WTC11 (cell line): ENCODE data around the gene CARHSP1. TPM values are rescaled to one million over a fixed set of nuclear protein-coding genes. Genes with fewer than 3 reads are reported as not detected.

Experiments used
- ATAC-seq: fragments of 200-7000 bp; cut with Tn5 transposase; 2 replicates; pipeline ENCODE4 v1.10.0; 2021; ENCODE audit warnings: mild to moderate bottlenecking, moderate library complexity
- CTCF ChIA-PET: fragments of 300-600 bp; sonication (Branson Sonifier 250); formaldehyde crosslinking; loops from one replicate; lab custom pipeline; 2021; ENCODE audit warnings: antibody characterized with exemption; lab: Charles Lee
- POLR2A ChIA-PET: fragments of 350-600 bp; sonication (Branson Sonifier 250); formaldehyde crosslinking; loops from one replicate; lab custom pipeline; 2021; ENCODE audit warnings: antibody characterized with exemption; lab: Charles Lee
- DNase-seq: peaks from one replicate; pipeline ENCODE4 v3.0.0; 2021; ENCODE audit warnings: low spot score
- H3K27ac Mint-ChIP-seq: 2 replicates; pipeline ENCODE4 v1.8.0; 2021; ENCODE audit warnings: mixed read lengths
- H3K27me3 Mint-ChIP-seq: 2 replicates; pipeline ENCODE4 v1.8.0; 2021; ENCODE audit warnings: low read depth, mild to moderate bottlenecking, moderate library complexity, mixed read lengths
- H3K36me3 Mint-ChIP-seq: 2 replicates; pipeline ENCODE4 v1.8.0; 2021; ENCODE audit warnings: mixed read lengths
- H3K4me1 Mint-ChIP-seq: 2 replicates; pipeline ENCODE4 v1.8.0; 2022; ENCODE audit warnings: mixed read lengths
- H3K4me3 Mint-ChIP-seq: 2 replicates; pipeline ENCODE4 v1.8.0; 2021; ENCODE audit warnings: mild to moderate bottlenecking, moderate library complexity, mixed read lengths
- H3K9me3 Mint-ChIP-seq: 2 replicates; pipeline ENCODE4 v1.8.0; 2021; ENCODE audit warnings: mixed read lengths
- AFF4 ChIP-seq: sonication (generic); formaldehyde crosslinking; IDR thresholded peaks from 2 replicates; pipeline ENCODE4 v1.8.1; 2023; ENCODE audit warnings: mild to moderate bottlenecking, missing genetic modification reagents, borderline replicate concordance
- AR ChIP-seq: fragments of 250-450 bp; sonication (Bioruptor Pico); IDR thresholded peaks from 2 replicates; pipeline ENCODE4 v1.9.0; 2021; ENCODE audit warnings: mild to moderate bottlenecking
- ATF3 ChIP-seq: sonication (generic); formaldehyde crosslinking; conservative IDR thresholded peaks from 2 replicates; pipeline ENCODE4 v1.8.1; 2022; ENCODE audit warnings: mild to moderate bottlenecking, missing genetic modification reagents
- ATF6 ChIP-seq: sonication (generic); formaldehyde crosslinking; IDR thresholded peaks from 2 replicates; pipeline ENCODE4 v1.8.1; 2023; ENCODE audit warnings: mild to moderate bottlenecking, missing genetic modification reagents
- CREM ChIP-seq: sonication (generic); formaldehyde crosslinking; IDR thresholded peaks from 2 replicates; pipeline ENCODE4 v1.8.1; 2022; ENCODE audit warnings: mild to moderate bottlenecking, missing genetic modification reagents, moderate library complexity
- E2F1 ChIP-seq: sonication (generic); formaldehyde crosslinking; IDR thresholded peaks from 2 replicates; pipeline ENCODE4 v1.8.0; 2022; ENCODE audit warnings: mild to moderate bottlenecking, missing genetic modification reagents
- IRF1 ChIP-seq: sonication (generic); formaldehyde crosslinking; IDR thresholded peaks from 2 replicates; pipeline ENCODE4 v1.8.0; 2023; ENCODE audit warnings: missing genetic modification reagents
- JUN ChIP-seq: sonication (generic); formaldehyde crosslinking; IDR thresholded peaks from 2 replicates; pipeline ENCODE4 v1.8.0; 2023; ENCODE audit warnings: mild to moderate bottlenecking, missing genetic modification reagents
- NFATC4 ChIP-seq: fragments of 250-450 bp; sonication (Bioruptor Pico); IDR thresholded peaks from 2 replicates; pipeline ENCODE4 v1.9.0; 2021; ENCODE audit warnings: mild to moderate bottlenecking
- PREB ChIP-seq: sonication (generic); formaldehyde crosslinking; IDR thresholded peaks from 2 replicates; pipeline ENCODE4 v1.8.1; 2022; ENCODE audit warnings: mild to moderate bottlenecking, missing genetic modification reagents, moderate library complexity, borderline replicate concordance
- PRRX2 ChIP-seq: fragments of 250-450 bp; sonication (Bioruptor Pico); IDR thresholded peaks from 2 replicates; pipeline ENCODE4 v1.8.0; 2021; ENCODE audit warnings: mild to moderate bottlenecking
- SP1 ChIP-seq: sonication (generic); formaldehyde crosslinking; conservative IDR thresholded peaks from 2 replicates; pipeline ENCODE4 v1.8.1; 2022; ENCODE audit warnings: missing genetic modification reagents
- TEAD4 ChIP-seq: sonication (generic); formaldehyde crosslinking; IDR thresholded peaks from 2 replicates; pipeline ENCODE4 v1.8.0; 2022; ENCODE audit warnings: mild to moderate bottlenecking, missing genetic modification reagents
- ZBTB21 ChIP-seq: sonication (generic); formaldehyde crosslinking; IDR thresholded peaks from 2 replicates; pipeline ENCODE4 v1.8.1; 2023; ENCODE audit warnings: mild to moderate bottlenecking, missing genetic modification reagents, borderline replicate concordance
- ZNF121 ChIP-seq: sonication (generic); formaldehyde crosslinking; IDR thresholded peaks from 2 replicates; pipeline ENCODE4 v1.8.0; 2023; ENCODE audit warnings: missing genetic modification reagents
- ZNF232 ChIP-seq: sonication (generic); formaldehyde crosslinking; IDR thresholded peaks from 2 replicates; pipeline ENCODE4 v1.8.0; 2022; ENCODE audit warnings: mild to moderate bottlenecking, missing genetic modification reagents
- total RNA-seq: library from RNA; stranded (reverse); gene quantifications from 3 replicates; pipeline ENCODE4 v1.2.3, GENCODE V29; 2021
- TF ChIP-seq, protein P1 (sequence below): sonication (generic); formaldehyde crosslinking; IDR thresholded peaks from 2 replicates; pipeline ENCODE4 v1.8.1; 2023; ENCODE audit warnings: mild to moderate bottlenecking, missing genetic modification reagents, moderate library complexity
- TF ChIP-seq, protein P2 (sequence below): fragments of 250-450 bp; sonication (Bioruptor Pico); IDR thresholded peaks from 2 replicates; pipeline ENCODE4 v1.9.0; 2021; ENCODE audit warnings: mild to moderate bottlenecking

CARHSP1 gene
- total RNA-seq, 1 experiment from 2014 or later, result 261 TPM

DNA sequence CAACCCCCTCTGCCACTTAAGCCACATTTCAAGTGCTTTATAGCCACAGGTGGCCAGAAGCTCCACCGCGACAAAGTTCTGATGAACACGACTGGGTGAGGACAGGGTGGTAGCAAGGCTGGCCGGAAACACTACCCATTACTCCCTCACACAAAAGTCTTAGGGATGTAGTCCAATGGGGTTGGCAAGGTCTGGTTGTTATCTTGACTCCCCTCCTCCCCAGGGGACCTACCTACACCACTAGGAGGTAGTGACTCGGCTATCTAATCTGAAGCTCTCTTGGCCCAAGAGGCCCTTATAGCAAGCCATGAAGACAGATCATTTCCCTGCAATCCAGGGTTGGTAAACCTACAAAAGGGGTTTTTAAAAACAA, 21.7 kb upstream of the CARHSP1 start:
- DNase-seq (no peak), ATAC-seq (no peak)
- H3K4me3 Mint-ChIP-seq, result no peak overlapping the region
- H3K4me1 Mint-ChIP-seq, result peaks cover 11% of the 10 kb centered on the region
- H3K36me3 Mint-ChIP-seq, result peaks cover 54% of the 10 kb centered on the region
- H3K27me3 Mint-ChIP-seq, result no peaks in the 10 kb centered on the region; the same call in 1 of the 2 replicates
- POLR2A ChIA-PET, result no interaction called here
- CTCF ChIA-PET, result interaction anchor here (0.8 to 2.7 kb wide), 2 partner anchors 10 to 118 kb away, joined by 4 to 8 read pairs; no protein-coding TSS in a partner anchor
- no peak overlapping the region for H3K27ac Mint-ChIP-seq
- no peaks in the 10 kb centered on the region for H3K9me3 Mint-ChIP-seq
- TF ChIP-seq PRRX2 (CRISPR knock-in tag), result no peak
- TF ChIP-seq, protein P1, sequence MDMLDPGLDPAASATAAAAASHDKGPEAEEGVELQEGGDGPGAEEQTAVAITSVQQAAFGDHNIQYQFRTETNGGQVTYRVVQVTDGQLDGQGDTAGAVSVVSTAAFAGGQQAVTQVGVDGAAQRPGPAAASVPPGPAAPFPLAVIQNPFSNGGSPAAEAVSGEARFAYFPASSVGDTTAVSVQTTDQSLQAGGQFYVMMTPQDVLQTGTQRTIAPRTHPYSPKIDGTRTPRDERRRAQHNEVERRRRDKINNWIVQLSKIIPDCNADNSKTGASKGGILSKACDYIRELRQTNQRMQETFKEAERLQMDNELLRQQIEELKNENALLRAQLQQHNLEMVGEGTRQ, result no peak
- no peak for TF ChIP-seq PREB (CRISPR knock-in tag)
- no peak for TF ChIP-seq E2F1 (CRISPR knock-in tag)
- no peak for TF ChIP-seq ATF6
- TF ChIP-seq CREM (CRISPR knock-in tag), result no peak
- no peak for TF ChIP-seq TEAD4 (CRISPR knock-in tag)
- TF ChIP-seq ZNF121 (CRISPR knock-in tag), result no peak
- TF ChIP-seq ZBTB21 (CRISPR knock-in tag), result no peak
- no peak for TF ChIP-seq SP1 (CRISPR knock-in tag)
- TF ChIP-seq, protein P2, sequence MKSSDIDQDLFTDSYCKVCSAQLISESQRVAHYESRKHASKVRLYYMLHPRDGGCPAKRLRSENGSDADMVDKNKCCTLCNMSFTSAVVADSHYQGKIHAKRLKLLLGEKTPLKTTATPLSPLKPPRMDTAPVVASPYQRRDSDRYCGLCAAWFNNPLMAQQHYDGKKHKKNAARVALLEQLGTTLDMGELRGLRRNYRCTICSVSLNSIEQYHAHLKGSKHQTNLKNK (CRISPR knock-in tag), result no peak
- no peak for TF ChIP-seq ZNF232 (CRISPR knock-in tag)
- no peak for TF ChIP-seq AR (CRISPR knock-in tag)
- TF ChIP-seq ATF3 (CRISPR knock-in tag), result no peak
- TF ChIP-seq AFF4, result no peak
- no peak for TF ChIP-seq IRF1
- no peak for TF ChIP-seq JUN (CRISPR knock-in tag)
- no peak for TF ChIP-seq NFATC4 (CRISPR knock-in tag)
- TF ChIP-seq, all 79 proteins: peak for 0
